ENCODE results near the gene LYRM4.

Gene LYRM4

GRCh38 chr6:5246141-5247097 is 14.3 kb downstream of the LYRM4 start:
- no peak for DNase-seq (ENCODE audit: low spot score)

DNA sequence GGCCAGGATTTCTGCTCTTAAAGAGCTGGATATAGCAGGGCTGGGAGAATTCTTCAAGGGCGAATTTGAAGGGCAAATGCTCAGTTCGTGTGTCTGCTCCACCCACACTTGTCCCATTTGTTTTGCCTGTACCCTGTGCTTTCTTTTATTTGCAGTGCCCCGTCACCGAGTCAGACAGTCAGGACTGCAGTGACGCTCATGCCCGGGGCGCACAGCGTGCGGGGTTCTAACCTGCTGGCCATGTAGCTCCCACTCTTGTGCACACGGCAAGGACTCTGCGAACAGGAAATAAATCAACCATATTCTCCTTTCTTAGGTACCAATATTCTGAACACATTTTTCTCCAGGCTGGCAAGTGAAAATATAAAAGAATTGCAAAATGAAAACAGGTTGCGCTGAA is 17.7 kb downstream of the LYRM4 start:
- DNase-seq (ENCODE audit: low spot score), result no peak

DNA sequence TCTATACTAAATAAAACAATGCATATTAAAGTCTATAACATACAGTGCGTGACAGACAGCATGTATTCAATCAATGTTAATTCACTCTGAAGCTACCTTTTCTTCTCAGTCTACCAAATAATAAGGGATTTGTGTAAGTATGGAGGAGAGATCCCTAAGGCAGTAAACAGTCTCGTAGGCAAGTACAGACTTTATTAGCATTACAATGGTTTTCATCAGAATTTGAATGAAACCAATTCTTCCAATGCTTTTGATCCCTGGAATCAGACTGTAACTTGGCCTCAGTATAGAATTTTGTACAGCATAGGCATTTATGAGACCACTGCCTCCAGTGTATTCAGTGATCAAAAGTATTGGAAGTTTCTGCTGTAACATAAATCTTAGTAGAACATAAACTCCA is 19.5 kb downstream of the LYRM4 start:
- no peak for DNase-seq (ENCODE audit: low spot score)

DNA sequence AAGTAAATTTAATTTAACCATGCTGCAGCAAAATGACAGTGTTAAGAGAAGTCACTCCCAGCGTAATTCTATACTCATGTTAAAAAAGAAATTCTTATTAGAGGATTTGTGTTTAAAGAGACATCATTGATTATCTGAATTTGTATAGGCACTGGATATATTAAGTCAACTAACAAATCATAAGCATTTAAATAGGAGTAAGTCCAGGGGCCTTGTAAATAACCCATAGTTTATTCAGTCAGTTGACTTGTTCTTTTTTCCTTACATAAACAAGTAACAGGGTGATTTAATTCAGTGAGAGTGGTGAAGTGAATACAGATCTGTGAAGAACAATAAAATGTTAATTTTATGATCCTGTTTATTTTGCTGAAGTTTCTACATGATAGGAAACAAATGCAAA is 22.4 kb downstream of the LYRM4 start:
- DNase-seq (ENCODE audit: low spot score), result no peak

DNA sequence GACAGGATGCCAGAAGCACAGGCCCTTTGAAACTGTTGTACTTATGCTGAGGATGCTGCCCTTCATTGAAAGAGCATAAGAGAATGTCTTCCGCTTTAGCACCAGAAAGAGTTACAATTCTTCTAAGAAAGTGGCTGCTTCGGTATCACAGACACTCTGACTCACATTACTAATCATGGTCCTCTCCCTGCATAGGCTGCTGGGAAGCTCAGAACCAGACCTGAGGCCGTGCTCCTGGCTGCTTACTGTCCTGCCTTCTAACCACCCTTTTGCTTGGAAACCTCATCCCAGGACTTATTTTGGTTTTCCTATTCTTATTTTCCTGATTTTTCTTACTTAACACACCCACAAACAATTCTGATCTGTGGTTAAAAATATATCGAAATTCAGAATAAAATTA is 22.9 kb downstream of the LYRM4 start:
- DNase-seq (ENCODE audit: low spot score), result no peak

DNA sequence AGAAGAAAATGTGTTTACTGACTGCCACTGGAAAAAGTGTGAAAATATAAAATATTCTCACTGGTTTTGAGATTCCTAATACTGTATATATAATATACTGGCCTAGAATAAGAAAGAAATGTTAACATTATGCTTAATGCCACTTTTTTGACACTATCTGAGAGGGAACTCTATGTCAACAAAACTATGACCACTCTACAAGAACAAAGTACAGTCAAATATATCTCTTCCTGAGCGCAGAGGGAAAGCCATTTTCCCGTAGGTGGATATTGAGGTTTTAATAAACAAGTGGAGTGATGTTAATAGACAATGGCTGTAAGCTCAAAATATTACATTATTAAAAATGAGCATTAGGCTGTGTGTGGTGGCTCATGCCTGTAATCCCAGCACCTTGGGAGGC is 24.9 kb downstream of the LYRM4 start:
- DNase-seq (ENCODE audit: low spot score), result no peak

- DNase-seq (ENCODE audit: low spot score), result peak; percentile 55
These were observed 25.9 kb downstream of the LYRM4 start for GRCh38 chr6:5234874-5235273.

- DNase-seq (ENCODE audit: low spot score), result no peak
These were observed 29.5 kb downstream of the LYRM4 start for GRCh38 chr6:5231289-5231688.

GRCh38 chr6:5230081-5230480 is 30.7 kb downstream of the LYRM4 start:
- no peak for DNase-seq (ENCODE audit: low spot score)

DNA sequence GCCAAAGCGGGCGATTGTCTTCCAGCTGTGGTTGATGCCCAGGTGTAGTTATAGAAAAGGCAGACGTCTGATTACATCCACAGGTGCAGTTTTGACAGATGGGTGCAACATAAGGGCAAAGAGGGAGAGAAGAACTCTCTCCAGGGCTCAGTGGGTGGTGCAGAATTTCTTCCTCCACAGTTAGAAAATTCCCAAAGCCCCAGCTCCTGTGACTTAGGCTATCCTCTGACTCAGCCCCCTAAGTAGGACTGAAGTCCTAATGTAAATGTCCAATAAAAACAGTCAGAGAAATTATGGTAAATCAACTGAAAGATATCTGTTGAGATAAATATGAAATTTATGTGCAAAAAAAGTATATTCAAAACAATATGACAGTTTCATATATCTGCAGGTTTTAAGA is 31.4 kb downstream of the LYRM4 start:
- no peak for DNase-seq (ENCODE audit: low spot score)

DNA sequence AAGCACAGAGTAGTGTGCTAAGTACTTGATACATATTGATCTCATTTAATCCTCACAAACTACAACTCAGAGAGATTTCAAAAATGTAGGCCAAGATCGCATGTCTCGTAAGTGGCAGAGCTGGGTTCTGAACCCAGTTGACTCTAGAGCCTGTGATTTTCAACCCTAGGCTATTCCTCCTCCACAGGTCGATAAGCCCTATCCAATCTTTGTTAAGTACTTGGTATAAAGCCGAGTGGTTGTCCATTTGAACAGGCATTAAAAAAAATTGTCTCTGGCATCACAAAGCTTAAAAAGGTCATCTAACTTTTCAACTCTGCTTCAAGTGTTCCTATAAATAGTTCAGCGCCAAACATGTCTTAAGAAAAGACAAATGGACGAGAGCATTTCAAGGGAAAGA is 37.4 kb downstream of the LYRM4 start:
- no peak for DNase-seq (ENCODE audit: low spot score)

GRCh38 chr6:5220443-5220842 is 40.3 kb downstream of the LYRM4 start:
- no peak for DNase-seq (ENCODE audit: low spot score)

GRCh38 chr6:5219011-5219691 is 41.6 kb downstream of the LYRM4 start:
- no peak for DNase-seq (ENCODE audit: low spot score)

- DNase-seq (ENCODE audit: low spot score), result no peak
These were observed 43.4 kb downstream of the LYRM4 start for GRCh38 chr6:5217356-5217755.

DNA sequence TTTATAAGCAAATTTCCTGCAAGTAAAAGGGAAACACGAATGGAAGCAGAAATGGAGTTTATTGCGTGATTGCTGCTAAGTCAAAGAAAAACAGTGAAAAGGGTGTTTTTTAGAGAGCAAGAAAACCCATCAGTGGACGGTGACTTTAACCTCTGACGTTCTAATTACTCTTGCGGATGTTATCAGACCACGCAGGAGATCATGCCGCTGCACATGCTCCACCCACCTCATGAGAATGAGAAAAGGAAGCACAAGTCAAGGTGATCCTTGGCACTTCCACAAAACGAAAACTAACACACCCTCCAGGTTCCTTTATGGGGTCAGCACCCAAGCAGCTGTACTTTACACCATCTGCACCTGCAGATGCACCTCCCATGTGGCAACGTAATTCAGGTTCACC is 45.0 kb downstream of the LYRM4 start:
- DNase-seq (ENCODE audit: low spot score), result no peak

DNA sequence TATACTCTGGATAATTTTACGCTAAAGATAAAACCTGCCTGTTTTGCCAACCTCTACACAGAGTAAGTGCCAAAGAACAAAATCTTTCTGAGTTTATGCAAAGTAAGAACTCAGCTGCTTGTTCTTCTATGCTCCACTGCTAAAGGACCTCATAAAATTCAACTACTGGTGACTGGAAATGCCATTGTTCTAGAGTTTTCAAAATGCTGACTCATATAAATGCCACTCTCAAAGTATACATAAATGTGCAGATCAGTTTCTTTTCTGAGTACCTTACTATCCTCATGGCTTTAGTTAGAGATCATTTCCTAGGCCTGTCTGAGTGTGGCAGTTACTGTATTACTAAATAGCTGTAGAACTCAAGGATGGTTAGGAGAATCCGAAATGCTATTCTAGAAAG is 45.6 kb downstream of the LYRM4 start:
- DNase-seq (ENCODE audit: low spot score), result no peak

DNA sequence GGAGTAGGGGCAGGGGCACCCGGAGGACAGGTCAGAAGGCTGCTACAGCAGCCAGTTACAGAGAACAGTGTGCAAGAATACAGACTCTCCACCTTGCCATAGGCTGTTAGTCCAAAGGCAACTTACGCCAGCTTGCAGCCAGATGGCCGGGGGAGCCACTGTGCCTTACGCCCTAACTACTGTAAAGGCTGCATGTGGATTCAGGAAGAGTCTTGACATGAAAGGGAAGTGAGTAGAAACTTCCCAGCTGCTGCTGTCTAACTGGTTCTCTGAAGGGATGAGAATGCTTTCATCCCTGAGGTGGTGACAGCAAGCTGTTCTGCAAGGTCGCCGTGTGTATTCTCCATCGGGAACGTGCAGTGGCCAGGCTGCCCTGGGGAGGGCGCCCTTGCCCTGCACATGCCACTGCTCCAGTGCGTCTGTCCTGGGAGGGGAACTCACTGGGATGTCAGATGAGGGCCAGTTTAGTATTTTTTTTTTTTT is 46.1 kb downstream of the LYRM4 start:
- peak; percentile 60 for DNase-seq (ENCODE audit: low spot score)

GRCh38 chr6:5213836-5214235 is 46.9 kb downstream of the LYRM4 start:
- DNase-seq (ENCODE audit: low spot score), result no peak

DNA sequence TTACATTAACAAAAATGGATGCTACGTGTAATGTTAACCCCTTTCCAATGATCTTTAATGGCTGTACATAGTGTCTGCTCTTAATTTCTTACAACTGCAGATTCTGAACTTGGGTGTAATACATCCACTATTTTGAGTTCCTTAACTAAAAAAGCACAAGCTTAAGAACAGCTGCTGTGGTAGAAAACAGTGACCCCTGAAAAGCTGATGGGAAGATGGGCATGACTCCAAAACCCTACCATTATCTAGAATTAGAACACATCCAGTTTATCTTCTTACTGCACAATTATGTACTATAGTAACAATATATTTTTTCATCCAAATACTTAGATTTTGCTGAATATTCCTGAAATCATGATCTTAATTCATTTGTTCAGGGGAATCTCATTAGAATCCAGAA is 49.3 kb downstream of the LYRM4 start:
- DNase-seq (ENCODE audit: low spot score), result no peak

DNA sequence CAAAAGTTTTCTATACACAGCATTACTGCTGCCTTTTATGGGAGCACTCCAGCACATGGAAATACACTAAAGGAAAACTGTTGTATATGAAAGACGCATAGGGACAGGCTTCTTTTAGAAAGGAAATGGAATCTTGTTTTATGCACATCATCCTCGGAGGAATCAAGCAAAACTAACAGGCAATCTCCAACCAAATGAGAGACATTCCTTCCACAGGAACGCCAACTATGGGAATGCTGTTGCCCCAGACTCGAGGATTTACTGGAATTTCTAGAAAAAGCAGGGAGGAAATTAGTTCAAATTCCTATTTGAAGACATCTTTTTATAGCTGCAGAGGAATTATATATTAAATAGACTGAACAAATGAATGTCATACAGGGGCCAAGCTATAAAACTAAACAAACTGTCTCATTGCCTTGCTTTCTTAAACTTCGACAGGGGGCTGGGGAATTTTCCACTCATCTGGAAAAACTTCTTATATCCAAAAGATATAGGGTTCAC is 52.2 kb downstream of the LYRM4 start:
- no peak for DNase-seq (ENCODE audit: low spot score)

GRCh38 chr6:5208057-5208456 is 52.7 kb downstream of the LYRM4 start:
- no peak for DNase-seq (ENCODE audit: low spot score)

- no peak for DNase-seq (ENCODE audit: low spot score)
These were observed 53.7 kb downstream of the LYRM4 start for GRCh38 chr6:5206920-5207561.

Measured in pons (tissue), 1 donor.